Measurements from ENCODE around the gene SH2D3A.
A peak's percentile ranks its signal among the peaks of the same experiment; 100 is the strongest.
"Not testable (repeated sequence)": the region's sequence is repeated elsewhere in the genome, so short reads cannot be mapped to it uniquely, and the experiment has no call there.

Gene SH2D3A

DNA sequence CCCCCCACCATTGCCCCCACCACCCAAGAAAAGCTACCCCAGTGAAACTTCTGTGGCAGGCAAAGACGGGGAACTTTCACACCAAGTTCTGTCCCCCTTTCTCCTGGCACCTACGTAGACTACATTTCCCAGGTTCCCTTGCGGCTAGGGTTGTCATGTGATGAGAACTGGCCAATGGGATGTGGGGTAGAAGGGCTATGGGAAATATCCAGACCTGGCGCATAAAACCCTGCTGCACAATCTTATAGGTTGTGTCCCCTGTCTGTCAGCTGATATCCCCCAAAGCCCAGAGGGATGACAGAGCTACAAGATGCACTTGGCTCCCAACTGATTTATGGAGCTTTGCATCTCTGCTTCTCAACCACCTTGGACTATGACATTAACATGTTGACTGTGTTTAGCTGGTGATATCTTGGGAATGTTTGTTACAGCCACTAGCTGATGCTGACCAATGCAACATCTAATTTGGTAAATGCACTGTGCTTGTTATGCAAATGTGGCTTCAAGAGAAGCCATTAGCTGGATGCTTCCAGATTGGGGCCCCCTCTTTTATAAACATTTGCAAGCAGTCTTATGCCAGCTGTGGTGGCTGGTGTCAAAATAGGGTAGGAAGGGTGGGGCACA lies 6.1 kb downstream of the SH2D3A start:
- DNase-seq (ENCODE audit: low spot score), result peak; percentile 92

DNA sequence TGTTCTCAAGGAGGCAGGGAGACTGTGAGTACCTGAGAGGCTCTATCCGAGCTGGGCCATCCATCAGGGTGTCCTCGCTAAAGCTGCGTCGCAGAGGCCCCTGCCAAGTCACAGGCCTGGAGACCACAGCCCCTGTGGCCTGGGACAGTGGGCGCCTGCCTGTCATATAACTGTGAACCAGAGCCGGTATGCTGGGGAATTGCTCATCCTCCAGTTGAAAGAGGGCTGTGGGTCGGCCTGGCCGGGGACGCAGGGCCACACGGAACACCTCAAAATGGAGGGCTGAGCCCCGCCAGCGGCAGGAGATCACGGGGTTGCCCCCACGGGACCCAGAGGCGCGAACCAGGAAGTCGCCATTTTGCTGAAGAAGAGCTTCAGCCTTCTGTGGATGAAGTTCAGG lies 6.6 kb downstream of the SH2D3A start:
- DNase-seq (ENCODE audit: low spot score), result no peak

DNA sequence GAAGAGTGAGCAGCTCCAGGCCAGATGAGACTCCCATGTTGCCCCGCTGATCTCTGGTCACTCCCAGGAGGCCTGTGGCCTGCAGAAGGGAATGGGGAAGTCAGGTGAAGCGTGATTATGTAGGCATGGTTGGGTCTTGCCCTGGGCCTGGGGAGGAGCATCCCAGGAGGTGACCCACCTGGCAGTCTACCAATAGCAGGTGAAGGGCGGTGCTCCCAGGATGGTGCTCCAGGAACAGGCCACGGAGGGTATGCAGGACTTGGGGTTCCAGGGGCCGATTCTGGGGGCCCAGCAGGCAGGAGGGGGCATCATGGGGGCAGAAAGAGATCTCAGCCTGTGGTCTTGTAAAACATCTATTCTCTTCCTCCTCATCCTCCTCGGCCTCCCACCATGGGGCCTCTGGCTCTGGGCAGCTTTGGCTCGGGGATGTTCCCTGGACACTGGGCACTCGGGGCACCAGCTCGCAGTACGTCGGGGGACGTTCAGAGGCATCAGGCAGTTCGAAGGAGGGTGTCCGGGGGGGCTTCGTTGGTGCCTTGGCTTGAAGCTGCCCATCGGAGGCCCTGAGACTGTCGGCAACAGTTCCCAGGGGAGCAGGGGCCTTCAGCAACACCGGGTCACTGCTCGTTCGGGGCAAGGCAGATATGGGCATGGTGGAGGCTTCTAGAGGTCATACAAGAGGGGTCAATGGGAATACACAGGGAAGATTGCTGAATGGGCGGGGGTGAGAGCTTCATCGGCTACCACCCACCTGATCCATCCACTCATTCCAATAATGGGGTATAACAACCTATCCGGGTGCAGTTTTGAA lies 12.4 kb downstream of the SH2D3A start:
- no peak for DNase-seq (ENCODE audit: low spot score)

DNA sequence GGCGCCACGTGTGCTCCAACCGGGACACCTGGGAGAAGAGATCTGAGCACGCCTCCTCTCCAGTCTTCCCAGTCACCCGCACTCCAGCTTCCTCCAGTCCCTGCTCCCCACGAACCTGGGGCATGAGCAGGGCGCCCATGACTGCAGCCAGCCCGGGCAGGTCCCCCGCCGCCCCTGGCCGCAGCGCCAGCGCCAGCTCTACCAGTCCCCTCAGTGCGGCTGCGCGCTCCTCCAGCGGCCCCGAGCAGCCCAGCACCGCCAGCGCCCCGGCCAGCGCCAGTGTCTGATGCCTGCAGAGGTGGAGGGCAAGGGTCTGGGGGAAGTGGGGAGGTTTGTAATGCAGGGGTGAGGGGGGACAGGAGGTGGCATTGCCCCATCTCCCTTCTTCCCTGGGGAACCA lies 13.1 kb downstream of the SH2D3A start:
- no peak for DNase-seq (ENCODE audit: low spot score)

DNA sequence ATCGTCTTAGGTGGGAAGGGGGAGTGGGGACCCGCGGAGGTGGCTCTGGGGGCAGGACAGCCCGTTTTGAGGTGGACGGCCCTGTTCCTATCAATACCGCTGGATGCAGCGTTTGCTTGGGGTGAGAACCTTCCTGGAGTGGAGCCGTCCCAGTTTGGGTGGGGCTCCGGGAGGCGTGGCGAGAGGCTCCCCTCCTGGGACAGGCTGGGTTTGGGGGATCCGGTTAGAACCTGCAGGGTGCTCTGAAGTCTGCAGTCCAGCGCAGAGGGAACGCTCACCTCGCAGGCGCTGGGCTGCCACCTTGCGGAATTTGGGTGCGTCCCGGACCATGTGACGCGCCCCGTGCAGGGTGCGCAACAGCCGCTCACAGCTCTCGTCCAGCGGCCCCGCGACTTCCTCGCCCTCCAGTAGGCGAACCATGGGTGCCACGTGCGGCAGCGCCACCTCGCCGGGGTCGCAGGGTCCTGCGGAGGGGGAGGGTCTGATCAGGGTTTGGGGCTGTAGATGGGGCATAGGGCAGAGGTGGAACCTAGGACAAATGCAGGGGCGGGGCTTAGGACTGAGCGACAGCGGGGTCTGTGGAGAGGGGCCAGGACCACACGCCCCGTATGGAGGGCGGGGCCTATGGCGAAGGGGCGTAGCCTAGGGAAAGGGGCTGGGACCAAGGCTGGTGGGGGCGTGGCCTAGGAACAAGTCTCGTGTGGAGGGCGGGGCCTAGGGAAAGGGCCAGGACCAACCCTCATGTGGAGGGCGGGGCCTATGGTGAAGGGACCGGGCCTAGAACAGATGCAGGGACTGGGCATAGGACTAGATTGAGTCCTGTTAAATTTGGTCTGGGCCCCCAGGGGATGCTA lies 13.8 kb downstream of the SH2D3A start:
- DNase-seq (ENCODE audit: low spot score), result peak; percentile 93

DNA sequence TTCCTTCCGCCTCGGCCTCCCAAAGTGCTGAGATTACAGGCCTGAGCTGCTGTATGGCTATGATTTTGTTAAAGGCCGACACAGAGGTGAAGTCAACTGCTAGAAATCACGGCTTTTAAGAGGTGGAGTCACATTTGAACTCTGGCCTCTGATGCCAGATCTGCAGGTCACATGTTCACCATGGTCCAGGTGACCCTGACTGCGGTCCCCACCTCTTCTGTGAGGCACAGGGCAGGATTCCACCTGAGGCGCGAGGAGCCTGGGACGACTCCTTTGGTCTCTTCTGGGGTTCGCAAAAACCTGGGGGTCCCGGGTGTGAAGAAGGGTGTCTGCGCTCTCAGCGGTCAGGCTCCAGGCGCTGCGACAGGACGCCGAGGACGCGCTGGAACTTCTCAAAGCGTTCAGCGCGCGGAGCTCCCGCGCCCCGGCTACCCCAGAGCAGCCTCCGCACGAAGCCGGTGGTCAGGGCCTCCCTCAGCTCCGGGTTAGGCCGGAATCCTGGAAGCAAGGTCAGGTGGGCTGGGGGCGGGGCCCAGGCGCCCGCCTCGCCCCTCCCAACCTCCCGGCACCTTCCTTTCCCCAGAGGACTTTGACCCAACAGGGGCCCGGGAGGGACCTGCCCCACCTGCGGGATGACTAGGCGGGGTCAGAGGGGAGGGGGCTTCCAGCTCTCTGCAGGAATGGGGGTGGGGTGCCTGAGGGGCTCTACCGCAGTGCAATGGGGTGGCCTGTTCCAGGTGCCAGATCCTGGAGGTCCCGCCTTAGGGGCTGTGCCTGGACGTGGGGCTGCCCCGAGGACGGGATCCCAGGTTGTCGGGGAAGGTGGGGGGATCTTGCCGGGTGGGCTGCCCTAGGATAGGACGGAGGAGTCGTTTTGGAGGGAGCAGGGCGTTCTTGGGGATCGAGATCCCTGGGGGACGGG lies 14.7 kb downstream of the SH2D3A start:
- DNase-seq (ENCODE audit: low spot score), result no peak

DNA sequence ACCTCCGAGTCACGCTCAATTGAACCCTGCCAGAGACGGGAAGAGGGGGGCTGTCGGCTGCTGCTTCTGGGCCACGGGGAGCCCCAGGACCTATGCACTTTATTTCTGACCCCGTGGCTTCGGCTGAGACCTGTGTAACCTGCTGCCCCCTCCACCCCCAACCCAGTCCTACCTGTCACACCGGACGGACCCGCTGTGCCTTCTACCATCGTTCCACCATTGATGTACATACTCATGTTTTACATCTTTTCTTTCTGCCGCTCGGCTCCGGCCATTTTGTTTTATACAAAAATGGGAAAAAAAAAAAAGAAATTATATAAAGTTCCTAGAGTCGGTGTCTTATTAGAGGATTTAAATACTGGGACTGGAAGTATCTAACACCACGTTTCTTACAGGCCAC lies 16.0 kb downstream of the SH2D3A start:
- no peak for DNase-seq (ENCODE audit: low spot score)

DNA sequence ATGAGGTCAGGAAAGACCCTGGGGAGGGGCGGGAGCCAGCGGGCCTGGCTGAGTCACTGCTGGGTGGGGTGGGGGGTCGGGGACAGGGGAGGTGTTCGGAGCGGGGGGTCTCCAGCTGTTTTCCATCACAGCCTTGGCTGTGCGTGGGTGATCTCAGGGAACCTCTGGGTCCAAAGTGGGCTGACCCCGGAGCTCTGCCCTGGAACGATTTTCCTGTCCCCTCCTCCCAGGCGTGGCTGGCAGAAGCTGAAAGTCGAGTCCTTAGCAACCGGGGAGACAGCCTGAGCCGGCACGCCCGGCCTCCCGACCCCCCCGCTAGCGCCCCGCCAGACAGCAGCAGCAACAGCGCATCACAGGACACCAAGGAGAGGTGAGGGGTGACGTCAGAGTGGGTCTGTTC lies 17.2 kb downstream of the SH2D3A start:
- DNase-seq (ENCODE audit: low spot score), result no peak

DNA sequence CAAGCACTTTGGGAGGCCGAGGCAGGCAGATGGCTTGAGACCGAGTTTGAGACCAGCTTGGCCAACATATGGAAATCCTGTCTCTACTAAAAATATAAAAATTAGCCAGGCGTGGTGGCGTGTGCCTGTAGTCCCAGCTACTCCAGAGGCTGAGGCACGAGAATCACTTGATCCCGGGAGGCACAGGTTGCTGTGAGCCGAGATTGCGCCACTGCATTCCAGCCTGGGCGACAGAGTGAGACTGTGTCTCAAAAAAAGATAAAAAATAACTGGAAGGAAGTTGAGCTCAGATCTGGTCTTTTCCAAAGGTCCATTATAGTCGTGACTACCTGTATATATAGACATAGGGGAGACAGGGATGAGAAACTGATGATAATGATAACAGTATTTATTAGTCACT lies 18.7 kb downstream of the SH2D3A start:
- not testable (repeated sequence) for DNase-seq (ENCODE audit: low spot score)

DNA sequence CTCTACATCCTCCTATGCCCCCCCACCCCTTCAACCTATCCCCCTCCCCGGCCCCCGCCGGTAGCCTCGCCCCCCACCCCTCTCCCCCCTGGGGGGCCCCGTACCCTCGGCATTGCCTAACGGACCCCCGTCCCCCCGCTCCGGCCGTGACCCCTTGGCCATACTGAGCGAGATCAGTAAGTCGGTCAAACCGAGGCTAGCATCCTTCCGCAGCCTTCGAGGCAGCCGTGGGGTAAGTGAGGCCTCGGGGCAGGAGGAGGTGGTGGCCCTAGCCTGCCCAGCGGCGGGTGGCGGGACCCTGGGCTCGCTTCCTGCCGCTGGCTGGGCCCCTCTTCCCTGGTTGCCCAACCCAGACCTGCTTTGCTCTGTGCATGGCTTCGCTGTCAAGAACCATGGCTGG lies 21.3 kb downstream of the SH2D3A start:
- DNase-seq (ENCODE audit: low spot score), result no peak

DNA sequence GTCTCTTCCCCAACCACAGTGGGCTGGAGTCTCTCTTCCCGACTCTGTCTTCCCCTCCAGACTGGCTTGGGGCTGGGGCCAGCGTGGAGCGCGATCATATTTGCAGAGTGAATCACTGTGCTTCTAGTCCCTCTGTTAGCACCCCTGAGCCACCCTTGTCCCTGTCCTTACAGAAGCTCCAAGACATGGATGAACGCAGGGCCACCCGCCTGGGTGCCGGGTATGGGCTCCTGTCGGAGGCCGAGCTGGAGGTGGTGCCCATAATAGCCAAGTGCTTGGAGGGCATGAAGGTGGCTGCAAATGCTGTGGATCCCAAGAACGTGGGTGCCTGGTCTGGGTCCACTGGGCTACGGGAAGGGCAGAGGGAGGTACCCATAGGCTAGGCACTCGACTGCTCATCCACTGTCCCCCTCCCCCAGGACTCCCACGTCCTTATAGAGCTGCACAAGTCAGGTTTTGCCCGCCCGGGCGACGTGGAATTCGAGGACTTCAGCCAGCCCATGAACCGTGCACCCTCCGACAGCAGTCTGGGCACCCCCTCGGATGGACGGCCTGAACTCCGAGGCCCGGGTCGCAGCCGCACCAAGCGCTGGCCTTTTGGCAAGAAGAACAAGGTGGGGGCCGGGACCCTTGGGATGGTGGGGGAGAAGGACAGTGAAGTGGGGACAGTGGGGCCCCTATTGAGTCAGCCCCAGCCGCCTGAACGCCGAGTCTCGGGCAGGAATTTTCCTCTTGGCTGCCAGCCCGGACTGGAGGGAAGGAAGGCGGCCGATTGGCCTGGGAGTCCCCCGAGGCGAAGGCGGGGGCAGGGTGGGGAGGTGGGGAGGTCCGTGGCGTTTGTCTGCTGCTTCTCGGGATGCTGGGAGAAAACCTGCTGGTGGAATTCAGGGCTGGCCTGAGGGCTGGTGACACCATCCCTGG lies 22.6 kb downstream of the SH2D3A start:
- DNase-seq (ENCODE audit: low spot score), result no peak

DNA sequence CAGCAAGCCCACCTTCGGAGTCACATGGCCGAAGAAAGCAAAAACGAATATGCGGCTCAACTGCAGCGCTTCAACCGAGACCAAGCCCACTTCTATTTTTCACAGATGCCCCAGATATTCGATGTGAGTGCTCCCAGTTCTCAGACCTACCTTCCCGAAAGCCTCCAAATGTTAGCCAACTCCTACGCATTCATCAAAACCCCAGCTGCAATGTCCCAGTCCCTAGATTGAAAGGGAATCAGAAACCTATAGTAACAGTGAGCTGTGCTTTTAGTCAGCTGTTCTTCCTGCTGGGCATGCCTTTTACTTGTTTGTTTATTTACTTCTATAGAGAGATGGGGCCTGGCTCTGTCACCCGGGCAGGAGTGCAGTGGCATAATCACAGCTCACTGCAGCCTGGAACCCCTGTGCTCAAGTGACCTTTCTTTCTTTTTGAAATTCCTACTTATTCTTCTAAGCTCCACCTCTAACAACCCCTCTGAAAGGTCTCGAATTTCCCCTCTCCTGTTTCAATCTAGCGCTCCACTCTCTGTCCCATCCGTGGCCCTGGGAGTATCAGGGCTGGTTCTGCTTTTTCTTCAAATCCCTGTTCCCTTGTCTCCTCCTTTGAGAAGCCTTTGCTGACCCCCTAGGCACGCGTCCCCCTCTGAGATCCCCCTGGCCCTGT lies 23.4 kb downstream of the SH2D3A start:
- DNase-seq (ENCODE audit: low spot score), result no peak

DNA sequence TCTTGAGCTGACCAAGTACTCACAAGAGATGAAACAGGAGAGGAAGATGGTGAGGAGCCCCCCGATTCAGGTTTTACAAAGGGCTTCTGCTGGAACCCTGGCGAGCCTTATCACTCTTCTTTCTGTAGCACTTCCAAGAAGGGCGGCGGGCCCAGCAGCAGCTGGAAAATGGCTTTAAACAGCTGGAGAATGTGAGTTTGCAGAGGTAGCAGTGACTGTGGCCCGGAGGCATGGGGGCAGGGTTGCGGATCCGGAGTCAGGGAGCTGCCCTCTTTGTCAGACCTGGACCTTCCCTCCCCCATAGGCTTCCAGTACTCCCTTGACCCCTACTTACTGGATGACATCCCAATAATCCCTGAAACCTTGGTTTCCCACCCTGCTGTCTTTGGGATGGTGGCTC lies 24.2 kb downstream of the SH2D3A start:
- DNase-seq (ENCODE audit: low spot score), result no peak

DNA sequence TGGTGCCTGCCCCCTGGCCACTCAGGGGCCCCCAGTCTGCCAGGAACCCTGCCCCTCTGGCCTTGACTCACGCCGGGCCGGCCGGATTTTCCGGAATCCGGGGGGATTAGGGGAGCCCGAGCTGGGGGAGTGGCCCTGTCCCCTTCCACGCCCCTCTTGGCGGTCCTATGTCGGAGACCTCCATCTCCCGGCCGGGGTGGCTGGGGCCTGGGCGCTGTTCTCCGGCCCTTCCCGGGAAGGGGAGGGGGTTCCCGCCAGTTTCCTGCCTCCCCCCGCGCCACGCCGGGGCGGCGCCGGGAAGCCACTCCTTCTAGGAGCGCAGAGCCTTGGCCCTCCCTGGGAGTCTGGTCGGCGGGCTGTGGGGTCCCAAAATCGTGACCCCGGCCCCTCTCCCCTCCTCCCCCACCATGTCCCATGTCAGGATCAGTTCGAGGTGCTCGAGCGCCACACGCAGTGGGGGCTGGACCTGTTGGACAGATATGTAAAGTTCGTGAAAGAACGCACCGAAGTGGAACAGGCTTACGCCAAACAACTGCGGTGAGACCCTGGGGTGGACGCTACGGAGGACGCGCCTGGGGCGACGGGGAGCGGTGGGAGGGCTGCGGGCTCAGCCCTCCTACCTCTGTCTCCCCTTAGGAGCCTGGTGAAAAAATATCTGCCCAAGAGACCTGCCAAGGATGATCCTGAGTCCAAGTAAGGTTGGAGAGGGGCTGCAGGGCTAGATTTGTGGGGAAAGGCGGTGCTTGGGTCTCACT lies 26.5 kb downstream of the SH2D3A start:
- DNase-seq (ENCODE audit: low spot score), result peak; percentile 52

DNA sequence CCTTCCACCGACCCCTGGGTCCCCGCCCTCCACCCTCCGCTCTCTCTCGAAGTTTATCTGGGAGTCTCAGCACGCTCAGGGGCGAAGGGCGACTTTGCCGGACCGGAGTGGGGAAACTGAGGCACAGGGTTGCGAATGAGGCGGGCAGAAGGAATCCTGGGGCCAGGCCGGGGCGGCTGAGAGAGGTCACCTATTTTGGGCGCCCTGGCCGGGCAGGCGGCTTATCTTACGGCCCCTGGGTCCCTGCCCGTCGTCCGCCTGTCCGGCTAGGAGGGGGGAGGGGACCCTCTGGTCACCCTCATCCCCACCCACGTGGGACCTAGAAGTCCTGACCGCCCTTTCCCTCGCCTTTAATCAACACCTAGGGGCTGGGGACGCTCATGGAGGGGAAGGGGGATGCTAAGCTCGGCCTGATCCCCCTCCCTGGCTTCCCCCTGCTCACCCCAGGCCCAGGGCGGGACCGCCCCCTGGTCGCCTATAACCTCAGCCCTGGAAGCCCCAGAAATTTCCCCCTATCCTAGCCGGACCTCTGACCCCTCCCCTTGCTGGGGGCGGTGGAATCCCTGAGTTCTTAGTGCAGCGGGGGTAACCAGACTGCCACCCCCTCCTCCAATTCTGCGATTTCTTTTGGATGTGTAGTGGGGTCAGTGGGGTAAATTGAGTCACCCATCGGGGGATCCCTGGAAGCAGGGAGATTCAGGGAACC lies 27.2 kb downstream of the SH2D3A start:
- DNase-seq (ENCODE audit: low spot score), result peak; percentile 29

DNA sequence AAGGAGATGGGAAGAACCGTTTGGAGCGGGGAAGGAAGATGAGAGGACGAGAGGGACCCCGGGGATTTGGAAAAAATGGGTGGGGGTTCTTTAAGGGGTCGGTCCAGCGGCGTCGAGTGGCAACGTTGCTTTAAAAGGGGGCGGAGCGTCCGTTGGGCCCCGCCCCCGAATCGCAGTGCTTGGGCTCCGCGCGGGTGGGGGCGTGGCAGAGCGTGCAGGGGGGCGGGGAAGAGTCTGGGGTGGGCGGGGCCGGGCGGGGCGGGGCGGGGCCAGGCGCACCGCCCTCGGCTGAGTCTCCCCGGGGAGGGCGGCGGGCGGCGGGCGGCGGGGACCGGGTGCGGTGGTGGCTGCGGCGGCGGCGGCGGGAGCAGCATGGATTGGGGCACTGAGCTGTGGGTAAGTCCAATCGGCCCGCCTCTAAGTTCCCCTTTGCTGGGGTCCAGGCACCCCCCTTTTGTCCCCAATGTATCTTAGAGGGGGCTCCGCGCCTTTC lies 27.8 kb downstream of the SH2D3A start, which contains the start of gene TRIP10:
Gene TRIP10 (plus strand): TSS at position 291 of the 493 bp plus-strand sequence. CDS start 82 bp downstream, at position 373.
- peak; percentile 85 for DNase-seq (ENCODE audit: low spot score)

DNA sequence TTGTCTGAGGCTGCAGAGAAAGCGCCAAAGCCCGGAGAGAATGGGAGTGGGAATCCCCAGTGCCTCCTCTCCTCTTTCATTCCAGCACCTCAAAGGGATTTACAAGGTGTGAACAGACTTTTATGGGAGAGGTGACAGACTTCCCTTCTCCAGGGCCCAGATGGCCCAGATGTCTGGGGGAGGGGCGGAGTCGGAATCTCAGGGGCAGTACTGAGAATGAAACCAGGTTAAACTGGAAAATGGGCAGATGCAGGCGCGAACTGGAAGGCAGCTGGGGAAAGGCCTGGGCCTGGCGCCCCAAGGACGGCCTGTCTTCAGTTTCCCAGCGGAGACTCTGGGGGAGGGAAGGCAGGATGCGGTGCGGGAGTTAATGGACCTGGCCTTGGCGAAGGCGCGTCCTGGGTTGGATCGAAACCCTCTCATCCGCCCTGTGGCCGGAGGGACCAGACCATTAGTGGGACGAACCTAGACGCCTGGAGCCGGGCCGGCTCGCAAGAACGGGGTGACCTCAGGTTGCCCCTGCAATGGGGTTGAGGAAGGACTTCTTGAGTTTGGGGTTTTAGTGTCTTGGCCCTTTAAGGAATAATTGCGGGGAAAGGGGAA lies 28.3 kb downstream of the SH2D3A start:
- no peak for DNase-seq (ENCODE audit: low spot score)

Data from NAMALWA (cell line).